Measurements from ENCODE around the gene ADAMTS14. TPM values are rescaled to one million over a fixed set of nuclear protein-coding genes. Genes with fewer than 3 reads are reported as not detected.

The ADAMTS14 gene
- total RNA-seq, 1 experiment from 2014 or later: 7.6 TPM

- Histone ChIP-seq H3K9me3 (replicated peaks) (no peaks in the 10 kb centered on the region), H3K4me1 (no peaks in the 10 kb centered on the region; the same call in 1 of the 2 replicates), H3K36me3 (peaks cover 2% of the 10 kb centered on the region; the same call in 1 of the 2 replicates), H3K4me3 (no peak overlapping the region), H3K27me3 (no peaks in the 10 kb centered on the region), H3K27ac (no peak overlapping the region)
- DNase-seq: no peak
Observed at GRCh38 chr10:70735161-70735560, 62.9 kb downstream of the ADAMTS14 start.

DNA sequence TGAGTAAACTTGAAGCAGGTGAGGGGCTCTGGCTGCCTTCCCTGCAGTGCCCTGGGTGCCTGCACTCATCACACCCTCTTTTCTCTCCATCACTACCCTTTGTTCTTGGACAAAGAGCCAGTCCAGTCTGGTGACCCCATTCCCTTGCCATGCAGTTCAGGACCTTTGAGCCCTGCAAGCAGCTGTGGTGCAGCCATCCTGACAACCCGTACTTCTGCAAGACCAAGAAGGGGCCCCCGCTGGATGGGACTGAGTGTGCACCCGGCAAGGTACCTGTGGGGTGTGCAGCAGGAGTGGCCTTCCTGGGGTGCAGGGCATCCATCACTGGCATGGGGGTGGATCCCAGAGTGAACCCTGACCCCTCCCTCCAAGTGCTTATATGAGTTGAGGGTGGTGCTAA lies 64.2 kb downstream of the ADAMTS14 start:
- H3K36me3 ChIP-seq: no peaks in the 10 kb centered on the region; the same call in 1 of the 2 replicates

DNA sequence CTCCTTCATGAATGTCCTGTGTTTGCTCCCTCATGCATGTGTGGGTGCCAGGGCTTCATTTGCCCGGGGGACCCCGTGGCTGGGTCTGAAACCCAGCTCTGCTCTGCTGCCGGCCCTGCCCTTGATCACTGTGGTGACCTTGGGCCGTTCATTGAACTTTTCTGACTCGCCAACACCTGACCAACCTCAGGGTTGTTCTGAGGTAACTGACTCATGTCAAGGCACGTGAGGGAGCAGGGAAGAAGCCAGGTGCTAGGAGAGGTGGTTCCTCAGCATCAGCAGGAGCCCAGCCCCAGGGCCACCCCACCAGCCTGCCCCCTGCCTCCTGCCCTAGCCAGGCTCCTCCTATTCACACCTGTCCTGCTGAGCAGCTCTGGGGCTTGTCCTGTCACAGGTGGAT lies 64.9 kb downstream of the ADAMTS14 start:
- DNase-seq: no peak
- no peak overlapping the region for H3K27ac ChIP-seq
- no peaks in the 10 kb centered on the region; the same call in 1 of the 2 replicates for H3K4me1 ChIP-seq
- no peak overlapping the region for H3K4me3 ChIP-seq
- H3K27me3 ChIP-seq: no peaks in the 10 kb centered on the region
- H3K9me3 ChIP-seq (replicated peaks): no peaks in the 10 kb centered on the region
- no peaks in the 10 kb centered on the region; the same call in 1 of the 2 replicates for H3K36me3 ChIP-seq

More for the DNA sequence above, 64.2 kb downstream of the ADAMTS14 start:
- H3K27me3 ChIP-seq: no peaks in the 10 kb centered on the region
- DNase-seq: no peak
- no peaks in the 10 kb centered on the region for H3K9me3 ChIP-seq (replicated peaks)
- H3K4me3 ChIP-seq: no peak overlapping the region
- H3K4me1 ChIP-seq: no peaks in the 10 kb centered on the region; the same call in 1 of the 2 replicates
- no peak overlapping the region for H3K27ac ChIP-seq

GRCh38 chr10:70738006-70738760 lies 65.9 kb downstream of the ADAMTS14 start:
- no peaks in the 10 kb centered on the region for H3K27me3 ChIP-seq
- no peak overlapping the region for H3K4me3 ChIP-seq
- peaks cover 3% of the 10 kb centered on the region for H3K36me3 ChIP-seq
- H3K27ac ChIP-seq: no peak overlapping the region
- no peaks in the 10 kb centered on the region for H3K4me1 ChIP-seq
- H3K9me3 ChIP-seq (replicated peaks): no peaks in the 10 kb centered on the region
- DNase-seq: peak in 1 of 2 experiments; percentile 13

DNA sequence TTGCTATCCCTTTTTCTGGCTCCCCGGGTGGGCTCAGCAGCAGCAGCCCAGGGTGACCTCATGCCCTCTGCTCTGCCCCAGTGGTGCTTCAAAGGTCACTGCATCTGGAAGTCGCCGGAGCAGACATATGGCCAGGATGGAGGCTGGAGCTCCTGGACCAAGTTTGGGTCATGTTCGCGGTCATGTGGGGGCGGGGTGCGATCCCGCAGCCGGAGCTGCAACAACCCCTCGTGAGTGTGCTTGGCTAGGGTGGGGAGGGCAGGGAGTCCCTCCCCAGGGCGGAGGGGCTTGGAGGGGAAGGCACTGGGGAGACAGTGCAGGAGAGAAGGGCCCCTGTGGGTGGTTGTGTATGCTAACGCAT lies 66.4 kb downstream of the ADAMTS14 start:
- no peak overlapping the region for H3K27ac ChIP-seq
- peaks cover 3% of the 10 kb centered on the region for H3K36me3 ChIP-seq
- H3K4me1 ChIP-seq: no peaks in the 10 kb centered on the region
- H3K4me3 ChIP-seq: no peak overlapping the region
- no peaks in the 10 kb centered on the region for H3K9me3 ChIP-seq (replicated peaks)
- no peaks in the 10 kb centered on the region for H3K27me3 ChIP-seq
- DNase-seq: no peak

GRCh38 chr10:70740406-70741288 lies 68.3 kb downstream of the ADAMTS14 start:
- no peak overlapping the region for H3K4me3 ChIP-seq
- no peak for DNase-seq
- H3K36me3 ChIP-seq: peaks cover 6% of the 10 kb centered on the region
- no peaks in the 10 kb centered on the region for H3K27me3 ChIP-seq
- H3K27ac ChIP-seq: no peak overlapping the region
- no peaks in the 10 kb centered on the region for H3K4me1 ChIP-seq
- H3K9me3 ChIP-seq (replicated peaks): no peaks in the 10 kb centered on the region

GRCh38 chr10:70742537-70743429 lies 70.5 kb downstream of the ADAMTS14 start:
- peak overlapping the region; percentile 6; the same call in 1 of the 2 replicates for H3K27ac ChIP-seq
- no peaks in the 10 kb centered on the region; the same call in 1 of the 2 replicates for H3K4me1 ChIP-seq
- peak; percentile 20 to 49 for DNase-seq
- peaks cover 9% of the 10 kb centered on the region for H3K36me3 ChIP-seq
- H3K27me3 ChIP-seq: no peaks in the 10 kb centered on the region
- H3K9me3 ChIP-seq (replicated peaks): no peaks in the 10 kb centered on the region
- no peak overlapping the region for H3K4me3 ChIP-seq

GRCh38 chr10:70743430-70743788 lies 71.1 kb downstream of the ADAMTS14 start:
- DNase-seq: no peak

GRCh38 chr10:70743879-70744278 lies 71.6 kb downstream of the ADAMTS14 start:
- H3K27me3 ChIP-seq: no peaks in the 10 kb centered on the region
- no peaks in the 10 kb centered on the region; the same call in 1 of the 2 replicates for H3K4me1 ChIP-seq
- no peak overlapping the region for H3K4me3 ChIP-seq
- DNase-seq: no peak
- no peaks in the 10 kb centered on the region for H3K9me3 ChIP-seq (replicated peaks)
- no peak overlapping the region for H3K27ac ChIP-seq
- H3K36me3 ChIP-seq: peaks cover 9% of the 10 kb centered on the region

More at GRCh38 chr10:70743430-70743788, 71.1 kb downstream of the ADAMTS14 start:
- Histone ChIP-seq H3K4me3 (no peak overlapping the region), H3K27ac (no peak overlapping the region), H3K9me3 (replicated peaks) (no peaks in the 10 kb centered on the region), H3K4me1 (no peaks in the 10 kb centered on the region; the same call in 1 of the 2 replicates), H3K36me3 (peaks cover 9% of the 10 kb centered on the region), H3K27me3 (no peaks in the 10 kb centered on the region)

- Histone ChIP-seq H3K36me3 (peaks cover 12% of the 10 kb centered on the region), H3K27ac (no peak overlapping the region), H3K4me3 (no peak overlapping the region), H3K9me3 (replicated peaks) (no peaks in the 10 kb centered on the region), H3K4me1 (no peaks in the 10 kb centered on the region; the same call in 1 of the 2 replicates), H3K27me3 (no peaks in the 10 kb centered on the region)
- no peak for DNase-seq
Observed at GRCh38 chr10:70744617-70745143, 72.4 kb downstream of the ADAMTS14 start.

- peaks cover 12% of the 10 kb centered on the region for H3K36me3 ChIP-seq
- no peaks in the 10 kb centered on the region for H3K27me3 ChIP-seq
- H3K4me1 ChIP-seq: no peaks in the 10 kb centered on the region; the same call in 1 of the 2 replicates
- no peak overlapping the region for H3K27ac ChIP-seq
- no peak overlapping the region for H3K4me3 ChIP-seq
- no peak for DNase-seq
- no peaks in the 10 kb centered on the region for H3K9me3 ChIP-seq (replicated peaks)
Observed at GRCh38 chr10:70745555-70745954, 73.2 kb downstream of the ADAMTS14 start.

DNA sequence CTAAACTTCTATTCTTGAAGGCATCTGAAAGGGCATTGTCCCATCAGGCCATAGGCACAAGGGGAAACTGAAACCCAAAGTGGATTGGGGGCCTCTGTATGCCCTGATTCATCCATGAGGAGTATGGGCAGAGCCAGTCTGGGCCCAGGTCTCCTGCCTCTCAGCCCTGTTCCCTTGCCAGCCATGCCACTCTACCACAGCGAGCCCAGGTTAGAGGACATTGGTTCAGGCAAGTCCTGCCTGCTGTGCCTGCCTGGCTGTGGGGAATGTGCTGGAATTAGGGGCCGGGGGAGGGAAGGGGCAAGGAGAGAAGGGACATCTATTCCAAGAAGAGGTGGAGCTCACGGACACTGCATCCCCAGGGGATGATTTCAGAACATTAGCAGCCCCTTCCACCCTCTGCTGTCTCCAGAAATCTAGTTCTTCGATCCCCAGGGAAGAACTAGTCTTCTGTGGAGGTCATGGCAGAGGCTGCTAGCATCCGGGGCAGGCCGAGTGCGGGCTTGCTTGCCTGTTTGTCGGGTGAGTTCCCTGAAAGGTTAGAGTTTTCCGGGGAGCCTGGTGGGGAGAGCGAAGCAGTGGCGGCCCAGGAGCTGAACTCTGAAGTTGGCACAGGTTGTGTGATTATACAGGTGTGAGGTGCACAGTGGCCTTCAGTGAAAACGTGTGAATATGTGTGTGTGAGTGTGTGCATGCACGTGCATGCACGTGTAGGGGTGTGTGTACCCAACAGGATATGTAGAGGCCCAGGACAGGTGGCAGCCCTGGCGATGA lies 75.1 kb downstream of the ADAMTS14 start:
- H3K36me3 ChIP-seq: peaks cover 12% of the 10 kb centered on the region
- no peak overlapping the region for H3K27ac ChIP-seq
- no peak for DNase-seq
- H3K4me1 ChIP-seq: no peaks in the 10 kb centered on the region; the same call in 1 of the 2 replicates
- H3K27me3 ChIP-seq: no peaks in the 10 kb centered on the region
- no peaks in the 10 kb centered on the region for H3K9me3 ChIP-seq (replicated peaks)
- H3K4me3 ChIP-seq: no peak overlapping the region

DNA sequence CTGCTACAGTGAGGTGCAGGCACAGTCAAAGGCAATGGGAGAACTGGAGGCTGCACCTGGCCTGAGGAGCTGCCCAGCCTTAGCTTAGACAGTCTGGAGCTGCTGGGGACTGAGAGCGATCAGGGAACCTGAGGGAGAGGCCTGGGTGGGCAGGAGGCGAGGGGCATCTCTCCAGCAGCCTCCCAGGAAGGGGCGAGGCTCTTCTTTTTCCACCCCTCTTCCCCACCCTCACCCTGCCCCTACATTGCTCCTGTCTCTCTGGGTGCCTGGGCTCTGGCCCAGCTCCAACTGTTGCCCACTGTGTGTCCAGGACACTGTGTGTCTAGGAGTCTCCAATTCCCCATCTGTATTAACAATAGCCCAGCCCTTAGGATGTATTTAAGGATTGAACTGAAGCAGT lies 76.0 kb downstream of the ADAMTS14 start:
- H3K36me3 ChIP-seq: peaks cover 9% of the 10 kb centered on the region; the same call in 1 of the 2 replicates

More for the DNA sequence above, 76.0 kb downstream of the ADAMTS14 start:
- Histone ChIP-seq H3K27ac (no peak overlapping the region), H3K4me1 (no peaks in the 10 kb centered on the region; the same call in 1 of the 2 replicates), H3K27me3 (no peaks in the 10 kb centered on the region), H3K4me3 (no peak overlapping the region), H3K9me3 (replicated peaks) (no peaks in the 10 kb centered on the region)
- DNase-seq: no peak

Data from SJCRH30 (cell line).